Neuronal stem cell (in vitro differentiated cells): ENCODE results near the gene PLRG1.

Experiments used
- DNase-seq: peaks from one replicate; pipeline ENCODE4 v3.0.0-alpha.2; 2013; ENCODE audit warnings: low spot score
- H2AFZ ChIP-seq: one replicate; pipeline ENCODE4 v1.6.1; 2013; ENCODE audit warnings: mild to moderate bottlenecking, low read length, inconsistent platforms
- H2AK5ac ChIP-seq: 2 replicates; pipeline ENCODE4 v1.6.1; 2013; ENCODE audit warnings: low read depth, mild to moderate bottlenecking, inconsistent platforms, low read length, moderate library complexity, mixed read lengths
- H2BK120ac ChIP-seq: 2 replicates; pipeline ENCODE4 v1.6.1; 2013; ENCODE audit warnings: low read depth, mild to moderate bottlenecking, inconsistent platforms, low read length, moderate library complexity, mixed read lengths
- H2BK12ac ChIP-seq: one replicate; pipeline ENCODE4 v1.6.1; 2013; ENCODE audit warnings: low read length, inconsistent platforms
- H2BK15ac ChIP-seq: 2 replicates; pipeline ENCODE4 v1.6.1; 2013; ENCODE audit warnings: mild to moderate bottlenecking, low read length, inconsistent platforms, mixed read lengths
- H2BK5ac ChIP-seq: one replicate; pipeline ENCODE4 v1.6.1; 2013; ENCODE audit warnings: inconsistent platforms, mild to moderate bottlenecking, low read length, moderate library complexity
- H3K14ac ChIP-seq: one replicate; pipeline ENCODE4 v1.6.1; 2013; ENCODE audit warnings: low read length, inconsistent platforms
- H3K18ac ChIP-seq: 2 replicates; pipeline ENCODE4 v1.6.1; 2013; ENCODE audit warnings: low read length, inconsistent platforms
- H3K23ac ChIP-seq: 2 replicates; pipeline ENCODE4 v1.6.1; 2013; ENCODE audit warnings: low read depth, mild to moderate bottlenecking, mixed read lengths, low read length, inconsistent platforms; ENCODE audit not compliant: poor library complexity
- H3K27ac ChIP-seq: replicated peaks from 3 replicates; pipeline ENCODE4 v1.5.1; 2013; ENCODE audit warnings: low read length, inconsistent platforms
- H3K27me3 ChIP-seq, 3 experiments: 2 replicates each; pipeline ENCODE4 v1.6.1; 2013; ENCODE audit warnings: low read length in 3 of 3, mild to moderate bottlenecking in 2 of 3, inconsistent platforms in 1 of 3, low read depth in 1 of 3, mixed read lengths in 1 of 3, moderate library complexity in 1 of 3; ENCODE audit not compliant: control insufficient read depth in 3 of 3, insufficient read depth in 3 of 3
- H3K36me3 ChIP-seq, 2 donors: replicated peaks in 1 of 2; 2 replicates each; pipeline ENCODE4 v1.6.1; 2013; ENCODE audit warnings: low read length in 2 of 2; ENCODE audit not compliant: control insufficient read depth in 2 of 2, insufficient read depth in 2 of 2
- H3K4ac ChIP-seq: 2 replicates; pipeline ENCODE4 v1.6.1; 2013; ENCODE audit warnings: inconsistent platforms, mild to moderate bottlenecking, low read length, moderate library complexity
- H3K4me1 ChIP-seq, 2 donors: 1 replicate in 1 of 2; 2 replicates in 1 of 2; pipeline ENCODE4 v1.6.1; 2013; ENCODE audit warnings: low read length in 2 of 2, low read depth in 1 of 2; ENCODE audit not compliant: control insufficient read depth in 2 of 2, insufficient read depth in 1 of 2
- H3K4me2 ChIP-seq: one replicate; pipeline ENCODE4 v1.6.1; 2013; ENCODE audit warnings: mild to moderate bottlenecking, low read length, inconsistent platforms; ENCODE audit not compliant: insufficient read depth, poor library complexity, severe bottlenecking
- H3K4me3 ChIP-seq, 2 donors: 2 replicates each; pipeline ENCODE4 v1.5.1; 2013; ENCODE audit warnings: low read length in 2 of 2, mild to moderate bottlenecking in 2 of 2, inconsistent platforms in 1 of 2, moderate library complexity in 1 of 2
- H3K79me1 ChIP-seq: one replicate; pipeline ENCODE4 v1.6.1; 2013; ENCODE audit warnings: low read depth, mild to moderate bottlenecking, inconsistent platforms, low read length, moderate library complexity
- H3K9ac ChIP-seq: one replicate; pipeline ENCODE4 v1.6.1; 2013; ENCODE audit warnings: mild to moderate bottlenecking, low read depth, low read length, inconsistent platforms; ENCODE audit not compliant: poor library complexity
- H3K9me3 ChIP-seq, 2 donors: replicated peaks in 1 of 2; 2 replicates each; pipeline versions ENCODE3 to v1.6.1; 2013; ENCODE audit warnings: low read length in 2 of 2, mild to moderate bottlenecking in 2 of 2, inconsistent platforms in 1 of 2, low read depth in 1 of 2, mixed read lengths in 1 of 2, moderate library complexity in 1 of 2; ENCODE audit not compliant: control insufficient read depth in 2 of 2, insufficient read depth in 1 of 2
- H4K8ac ChIP-seq: one replicate; pipeline ENCODE4 v1.6.1; 2013; ENCODE audit warnings: low read depth, mild to moderate bottlenecking, inconsistent platforms, low read length, moderate library complexity
- H4K91ac ChIP-seq: one replicate; pipeline ENCODE4 v1.6.1; 2013; ENCODE audit warnings: low read length, low read depth, mild to moderate bottlenecking, inconsistent platforms; ENCODE audit not compliant: poor library complexity
- WGBS, 2 donors: extraction: QIAGEN DNeasy Blood & Tissue Kit; methylation state at CpG; one replicate each; pipeline ENCODE4 v1.1.7; 2013; ENCODE audit warnings: missing lambda C conversion rate in 2 of 2, mixed read lengths in 1 of 2; ENCODE audit not compliant: insufficient read length in 2 of 2, insufficient replicate concordance in 1 of 2; ENCODE audit errors: extremely low coverage in 2 of 2; 5-methylcytosine and 5-hydroxymethylcytosine counted together

PLRG1 gene

DNA sequence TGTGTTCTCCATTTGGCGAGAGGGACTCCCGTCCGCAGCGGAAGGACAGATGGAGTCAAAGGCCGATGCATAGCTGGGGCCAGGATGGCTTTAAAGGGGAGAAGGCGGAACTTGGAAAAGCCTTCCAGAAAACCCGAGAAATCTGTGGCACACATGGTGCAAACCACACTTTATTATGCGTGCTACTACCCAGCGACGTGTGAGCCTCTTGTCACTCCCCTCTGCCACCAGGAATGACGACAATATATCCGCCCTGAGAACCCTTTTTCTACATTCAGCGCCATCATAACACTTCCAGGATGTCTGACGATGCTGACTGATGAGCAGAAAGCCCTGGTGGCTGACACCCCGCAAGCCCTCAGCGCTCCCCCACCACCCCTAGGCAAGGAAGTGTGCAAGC is 57.9 kb downstream of the PLRG1 start:
- Histone ChIP-seq H2BK5ac (peak overlapping the region; percentile 18), H3K18ac (peak overlapping the region; percentile 89), H3K4ac (no peak overlapping the region), H3K4me2 (peak overlapping the region; percentile 96), H2AK5ac (no peak overlapping the region), H3K14ac (no peak overlapping the region), H3K9ac (peak overlapping the region; percentile 30), H3K4me1 (peaks cover 4 to 6% of the 10 kb centered on the region in 2 donors), H2BK12ac (no peak overlapping the region), H3K23ac (no peak overlapping the region), H3K27ac (no peak overlapping the region), H4K8ac (no peak overlapping the region), H3K79me1 (no peaks in the 10 kb centered on the region), H3K36me3 (no peaks in the 10 kb centered on the region), H3K27me3 (peaks cover 18 to 90% (median 38%) of the 10 kb centered on the region in 3 experiments), H2BK120ac (no peak overlapping the region), H2AFZ (peak overlapping the region; percentile 87), H2BK15ac (peak overlapping the region; percentile 38), H3K4me3 (peak overlapping the region; percentile 37 to 83), H4K91ac (no peak overlapping the region), H3K9me3 (peaks cover 9 to 10% of the 10 kb centered on the region in 2 donors)
- WGBS, 2 donors, result no CpG with 5 or more reads among the region's 16 CpGs
- DNase-seq, result peak; percentile 6

DNA sequence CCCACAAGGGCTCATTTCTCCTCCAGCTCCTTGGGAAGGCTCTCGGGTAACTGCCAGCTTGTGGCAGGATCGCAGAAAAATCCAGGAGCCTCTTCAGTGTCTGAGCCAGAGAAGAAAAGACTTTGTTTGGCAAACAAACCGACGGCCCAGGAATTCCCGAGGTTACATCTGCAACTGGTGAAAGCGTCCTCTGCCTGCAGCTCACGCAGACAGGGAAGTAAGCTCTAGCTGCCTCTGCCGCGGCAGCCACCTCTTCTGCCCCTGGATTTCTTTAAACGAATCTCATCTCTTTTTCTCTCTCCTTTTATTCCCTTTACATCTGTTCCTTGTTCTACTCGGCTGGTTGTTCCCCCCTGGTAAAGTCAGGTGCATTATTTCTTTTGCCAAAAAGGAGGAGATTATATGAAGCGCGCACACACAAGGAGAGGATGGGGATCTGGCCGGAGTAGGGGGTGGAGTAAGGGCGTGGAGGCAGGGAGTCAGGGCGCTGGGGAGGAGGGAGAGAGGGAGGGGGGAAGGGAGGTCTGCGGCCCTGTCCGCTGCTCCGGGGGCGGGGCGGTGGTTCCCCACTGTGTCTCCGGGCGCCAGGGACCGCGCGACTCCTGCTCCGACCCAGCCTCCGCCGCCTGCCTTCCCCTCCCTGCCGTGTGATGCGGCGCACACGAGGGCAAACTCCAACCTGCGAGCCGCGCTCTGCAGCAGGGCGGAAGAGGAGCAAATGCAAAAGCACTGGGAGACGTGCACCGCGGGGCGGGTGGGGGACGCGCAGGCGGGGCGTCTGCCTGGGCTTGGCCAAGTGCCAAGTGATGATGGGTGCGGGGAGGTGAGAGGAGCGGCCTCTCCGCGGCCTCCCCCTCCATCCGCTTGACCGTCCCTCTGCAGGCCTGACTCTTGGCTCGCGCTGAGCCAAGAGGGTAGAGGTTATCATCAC is 58.6 kb downstream of the PLRG1 start, which contains the start of gene DCHS2:
TSS of gene DCHS2 (minus strand) at position 459 of the 931 bp plus-strand sequence. CDS start at position 15, 444 bp downstream.
- H3K27me3 ChIP-seq, result peaks cover 18 to 90% (median 38%) of the 10 kb centered on the region in 3 experiments

DNA sequence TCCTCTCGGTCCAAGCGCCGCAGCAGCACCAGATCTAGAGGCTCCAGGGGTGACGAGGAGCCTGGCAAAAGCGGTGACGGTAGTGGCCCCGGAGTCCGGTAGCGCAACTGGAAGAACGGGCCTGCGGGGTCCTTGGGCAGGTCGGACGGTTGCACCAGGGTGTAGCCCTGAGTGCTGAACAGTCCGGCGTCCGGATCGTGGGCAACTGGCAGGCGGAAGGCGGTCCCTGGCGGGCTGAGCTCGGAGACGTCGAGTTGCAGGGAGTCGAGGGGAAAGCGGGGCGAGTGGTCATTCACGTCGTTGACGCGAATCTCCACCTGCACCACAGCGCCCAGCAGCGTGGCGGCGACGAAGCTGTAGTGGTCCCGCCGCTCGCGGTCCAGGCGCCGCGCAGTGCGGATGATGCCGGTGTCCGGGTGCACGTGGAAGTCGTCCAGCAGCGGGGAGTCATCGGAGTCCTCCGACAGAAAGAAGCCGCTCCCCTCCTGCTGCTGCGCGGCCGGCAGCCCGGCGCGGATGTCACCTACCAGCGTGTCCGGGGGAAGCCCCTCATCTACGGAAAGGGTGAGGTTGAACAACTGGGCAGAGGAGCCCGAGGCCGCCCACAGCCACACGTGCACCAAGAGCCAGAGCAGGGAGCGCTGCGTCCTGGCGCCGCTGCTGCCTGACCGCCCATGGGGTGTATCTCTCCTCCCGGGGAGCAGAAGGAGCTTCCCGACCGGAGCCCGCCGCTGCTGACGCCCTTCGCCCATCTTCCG is 59.4 kb downstream of the PLRG1 start:
- H3K4ac ChIP-seq, result no peak overlapping the region
- peak overlapping the region; percentile 15 for H4K91ac ChIP-seq
- peak overlapping the region; percentile 37 to 83 for H3K4me3 ChIP-seq
- no peak overlapping the region for H2BK12ac ChIP-seq
- H3K4me1 ChIP-seq, result peaks cover 4 to 6% of the 10 kb centered on the region in 2 donors
- no CpG with 5 or more reads among the region's 76 CpGs for WGBS, 2 donors
- peak overlapping the region; percentile 32 for H2BK120ac ChIP-seq
- H2AFZ ChIP-seq, result peak overlapping the region; percentile 87
- peak overlapping the region; percentile 85 for H2AK5ac ChIP-seq
- H3K27ac ChIP-seq, result no peak overlapping the region
- peak overlapping the region; percentile 49 for H3K14ac ChIP-seq
- H4K8ac ChIP-seq, result no peak overlapping the region
- peak overlapping the region; percentile 93 for H3K18ac ChIP-seq
- peak overlapping the region; percentile 96 for H3K23ac ChIP-seq
- H3K36me3 ChIP-seq, result no peaks in the 10 kb centered on the region
- H3K9me3 ChIP-seq, result peaks cover 9 to 10% of the 10 kb centered on the region in 2 donors
- peak overlapping the region; percentile 82 for H3K9ac ChIP-seq
- DNase-seq, result peak; percentile 15
- H3K79me1 ChIP-seq, result no peaks in the 10 kb centered on the region
- H3K4me2 ChIP-seq, result peak overlapping the region; percentile 96
- H3K27me3 ChIP-seq, result peaks cover 18 to 94% (median 38%) of the 10 kb centered on the region in 3 experiments
- H2BK15ac ChIP-seq, result peak overlapping the region; percentile 52
- peak overlapping the region; percentile 27 for H2BK5ac ChIP-seq

More for the DNA sequence above, 58.6 kb downstream of the PLRG1 start, which contains the start of gene DCHS2:
- H4K8ac ChIP-seq, result no peak within 1 kb of the TSS
- no peak within 1 kb of the TSS for H3K4ac ChIP-seq
- peaks cover 9 to 10% of the 10 kb centered on the region in 2 donors for H3K9me3 ChIP-seq
- H2AK5ac ChIP-seq, result peak within 1 kb of the TSS; percentile 85
- peak within 1 kb of the TSS; percentile 96 for H3K23ac ChIP-seq
- peak within 1 kb of the TSS; percentile 27 for H2BK5ac ChIP-seq
- H2BK120ac ChIP-seq, result peak within 1 kb of the TSS; percentile 32
- peak within 1 kb of the TSS; percentile 49 for H3K14ac ChIP-seq
- peak within 1 kb of the TSS; percentile 52 for H2BK15ac ChIP-seq
- no peaks in the 10 kb centered on the region for H3K79me1 ChIP-seq
- H3K36me3 ChIP-seq, result no peaks in the 10 kb centered on the region
- peak within 1 kb of the TSS; percentile 37 to 83 for H3K4me3 ChIP-seq
- no CpG with 5 or more reads among the region's 53 CpGs for WGBS, 2 donors
- H3K18ac ChIP-seq, result peak within 1 kb of the TSS; percentile 93
- H2AFZ ChIP-seq, result peak within 1 kb of the TSS; percentile 87
- H3K9ac ChIP-seq, result peak within 1 kb of the TSS; percentile 82
- no peak within 1 kb of the TSS for H3K27ac ChIP-seq
- DNase-seq, result peak; percentile 44
- H3K4me2 ChIP-seq, result peak within 1 kb of the TSS; percentile 96
- no peak within 1 kb of the TSS for H2BK12ac ChIP-seq
- peak within 1 kb of the TSS; percentile 15 for H4K91ac ChIP-seq
- H3K4me1 ChIP-seq, result peaks cover 4 to 6% of the 10 kb centered on the region in 2 donors
